ENCODE measurements around the gene STPG1. TPM values are rescaled to one million over a fixed set of nuclear protein-coding genes. Genes with fewer than 3 reads are reported as not detected.
"Not testable (repeated sequence)": the region's sequence is repeated elsewhere in the genome, so short reads cannot be mapped to it uniquely, and the experiment has no call there.

Gene STPG1
- total RNA-seq, 5 donors from 2014 or later (not counting 1 experiment from before 2014, with no cell fraction given), result 3.4 to 5.6 (median 5.4) TPM

DNA sequence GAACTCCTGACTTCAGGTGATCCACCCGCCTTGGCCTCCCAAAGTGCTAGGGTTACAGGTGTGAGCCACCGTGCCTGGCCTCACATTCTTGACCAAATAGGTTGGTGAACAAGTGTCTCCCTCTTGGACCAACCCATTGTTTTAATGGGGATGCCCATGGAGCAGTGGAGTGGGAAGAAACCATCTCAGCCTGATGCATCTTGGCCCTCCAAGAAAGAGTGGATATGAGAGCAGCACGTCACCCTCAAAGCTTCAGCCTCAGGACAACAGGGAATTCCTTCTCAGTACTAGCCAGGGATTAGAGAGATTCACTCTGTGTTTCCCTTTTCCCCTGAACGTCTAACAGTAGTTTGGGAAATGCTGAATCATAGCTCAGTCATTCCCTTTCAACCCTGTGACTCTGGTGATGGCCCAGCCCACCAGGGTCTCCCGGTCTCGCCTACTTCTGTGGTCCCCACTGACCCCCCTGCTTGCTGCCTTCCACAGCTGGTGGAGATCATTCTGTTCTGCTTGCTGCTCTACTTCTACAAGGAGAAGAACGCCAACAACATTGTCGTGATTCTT, 39.4 kb upstream of the STPG1 start:
- Mint-ChIP-seq H3K27me3 (no peaks in the 10 kb centered on the region), H3K27ac (no peak overlapping the region), H3K4me3 (no peak overlapping the region), H3K4me1 (peaks cover 0 to 10% (median 0%) of the 10 kb centered on the region in 3 donors), H3K9me3 (no peaks in the 10 kb centered on the region), H3K36me3 (peaks cover 72% of the 10 kb centered on the region)
- Histone ChIP-seq H3K27ac (ENCODE audit: low read length) (no peak overlapping the region), H3K36me3 (ENCODE audit: control insufficient read depth in 2 of 2, extremely low read depth in 1 of 2, insufficient read depth in 1 of 2, low read length in 1 of 2) (peaks cover 18 to 90% of the 10 kb centered on the region in 2 donors), H3K4me3 (ENCODE audit: control insufficient read depth in 1 of 2, extremely low read depth in 1 of 2, low read length in 1 of 2) (no peak overlapping the region), H3K4me1 (ENCODE audit: control insufficient read depth in 1 of 2, extremely low read depth in 1 of 2, insufficient read depth in 2 of 2, low read length in 2 of 2) (no peaks in the 10 kb centered on the region), H3K9me3 (no peaks in the 10 kb centered on the region), H3K27me3 (replicated peaks in 1 of 2; ENCODE audit: control insufficient read depth in 2 of 2, extremely low read depth in 1 of 2, insufficient read depth in 2 of 2, low read length in 1 of 2) (no peaks in the 10 kb centered on the region)
- no peak for DNase-seq
- ATAC-seq (replicated peaks in 1 of 4), result no peak
- 95% methylated on average over 6 of the region's 8 CpGs for WGBS (ENCODE audit: insufficient coverage)
- ChIA-PET POLR2A (interaction anchor here in 1 of 2 donors (0.7 kb wide), 1 partner anchor 279 kb away, joined by 6 read pairs; no protein-coding TSS in a partner anchor), CTCF (interaction anchor here in 1 of 2 donors (0.6 kb wide), 1 partner anchor 223 kb away, joined by 7 read pairs; no protein-coding TSS in a partner anchor)

DNA sequence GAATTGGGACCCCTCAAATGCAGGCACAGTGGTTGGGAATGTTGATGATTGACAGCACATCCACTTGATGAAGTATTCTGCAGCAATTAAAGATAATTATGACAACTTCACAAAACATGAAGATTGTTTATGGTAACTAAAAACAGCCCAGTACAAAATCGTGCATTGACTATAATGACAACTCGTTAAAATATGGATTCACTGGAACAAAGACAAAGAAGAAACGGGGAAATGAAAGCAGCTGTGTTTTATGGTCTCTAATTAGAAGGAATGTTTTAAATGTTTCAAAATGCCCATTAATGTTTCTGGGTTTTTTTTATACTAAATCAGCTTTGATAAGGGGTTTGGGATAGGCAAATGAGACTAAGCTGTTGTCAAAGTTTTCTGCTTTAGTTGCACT, 38.2 kb upstream of the STPG1 start:
- Mint-ChIP-seq H3K27ac (no peak overlapping the region), H3K27me3 (no peaks in the 10 kb centered on the region), H3K4me3 (no peak overlapping the region), H3K9me3 (no peaks in the 10 kb centered on the region), H3K36me3 (peaks cover 74% of the 10 kb centered on the region), H3K4me1 (peaks cover 0 to 10% (median under 1%) of the 10 kb centered on the region in 3 donors)
- ChIA-PET POLR2A (interaction anchor here (0.5 to 0.7 kb wide), 2 partner anchors 30 to 35 kb away, joined by 3 read pairs; no protein-coding TSS in a partner anchor), CTCF (no interaction called here)
- H3K27ac ChIP-seq (ENCODE audit: low read length), result no peak overlapping the region
- ATAC-seq (replicated peaks in 1 of 4), result no peak
- H3K27me3 ChIP-seq (replicated peaks in 1 of 2; ENCODE audit: control insufficient read depth in 2 of 2, extremely low read depth in 1 of 2, insufficient read depth in 2 of 2, low read length in 1 of 2), result no peaks in the 10 kb centered on the region
- DNase-seq, result no peak
- no peaks in the 10 kb centered on the region for H3K9me3 ChIP-seq
- H3K36me3 ChIP-seq (ENCODE audit: control insufficient read depth in 2 of 2, extremely low read depth in 1 of 2, insufficient read depth in 1 of 2, low read length in 1 of 2), result peaks cover 19 to 89% of the 10 kb centered on the region in 2 donors
- no peak overlapping the region for H3K4me3 ChIP-seq (ENCODE audit: control insufficient read depth in 1 of 2, extremely low read depth in 1 of 2, low read length in 1 of 2)
- 100% methylated on average over 2 of the region's 3 CpGs for WGBS (ENCODE audit: insufficient coverage)
- no peaks in the 10 kb centered on the region for H3K4me1 ChIP-seq (ENCODE audit: control insufficient read depth in 1 of 2, extremely low read depth in 1 of 2, insufficient read depth in 2 of 2, low read length in 2 of 2)

DNA sequence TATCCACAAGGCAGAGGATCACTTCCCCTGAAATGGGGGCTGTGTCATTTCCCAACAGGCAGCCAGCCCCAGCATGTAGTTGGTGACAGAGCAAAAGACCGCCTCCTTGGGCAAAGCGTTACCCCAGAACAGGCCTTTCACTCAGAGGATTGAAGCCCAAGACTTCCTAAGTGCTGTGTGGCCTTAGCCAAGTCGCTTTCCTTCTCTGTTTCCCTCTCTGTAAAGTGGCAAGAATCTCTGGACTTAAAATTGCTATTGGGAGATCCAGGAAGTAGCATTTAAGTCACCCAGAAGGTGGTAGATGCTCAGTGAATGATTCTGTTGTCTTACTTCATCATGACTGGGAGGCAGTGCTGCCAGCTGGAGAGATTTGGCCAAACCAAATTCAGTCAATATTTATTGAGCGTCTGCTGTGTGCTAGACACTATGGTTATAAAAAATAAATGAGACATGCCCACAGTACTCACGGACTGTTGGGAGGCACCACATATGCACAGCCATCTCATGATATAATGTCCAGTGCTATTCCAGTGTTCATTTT, 37.3 kb upstream of the STPG1 start:
- H3K4me3 Mint-ChIP-seq, result no peak overlapping the region
- peaks cover 17 to 90% of the 10 kb centered on the region in 2 donors for H3K36me3 ChIP-seq (ENCODE audit: control insufficient read depth in 2 of 2, extremely low read depth in 1 of 2, insufficient read depth in 1 of 2, low read length in 1 of 2)
- H3K27me3 Mint-ChIP-seq, result no peaks in the 10 kb centered on the region
- H3K4me1 Mint-ChIP-seq, result peaks cover 0 to 10% (median 3%) of the 10 kb centered on the region in 3 donors
- no peaks in the 10 kb centered on the region for H3K9me3 Mint-ChIP-seq
- H3K36me3 Mint-ChIP-seq, result peaks cover 78% of the 10 kb centered on the region
- no peak overlapping the region for H3K27ac Mint-ChIP-seq
- POLR2A ChIA-PET, result no interaction called here
- H3K4me1 ChIP-seq (ENCODE audit: control insufficient read depth in 1 of 2, extremely low read depth in 1 of 2, insufficient read depth in 2 of 2, low read length in 2 of 2), result no peaks in the 10 kb centered on the region
- no peak for DNase-seq
- CTCF ChIA-PET, result no interaction called here
- no peak overlapping the region for H3K27ac ChIP-seq (ENCODE audit: low read length)
- 96% methylated on average over 4 of the region's 5 CpGs for WGBS (ENCODE audit: insufficient coverage)
- no peak overlapping the region for H3K4me3 ChIP-seq (ENCODE audit: control insufficient read depth in 1 of 2, extremely low read depth in 1 of 2, low read length in 1 of 2)
- H3K27me3 ChIP-seq (replicated peaks in 1 of 2; ENCODE audit: control insufficient read depth in 2 of 2, extremely low read depth in 1 of 2, insufficient read depth in 2 of 2, low read length in 1 of 2), result no peaks in the 10 kb centered on the region
- no peak for ATAC-seq (replicated peaks in 1 of 4)
- H3K9me3 ChIP-seq, result no peaks in the 10 kb centered on the region

DNA sequence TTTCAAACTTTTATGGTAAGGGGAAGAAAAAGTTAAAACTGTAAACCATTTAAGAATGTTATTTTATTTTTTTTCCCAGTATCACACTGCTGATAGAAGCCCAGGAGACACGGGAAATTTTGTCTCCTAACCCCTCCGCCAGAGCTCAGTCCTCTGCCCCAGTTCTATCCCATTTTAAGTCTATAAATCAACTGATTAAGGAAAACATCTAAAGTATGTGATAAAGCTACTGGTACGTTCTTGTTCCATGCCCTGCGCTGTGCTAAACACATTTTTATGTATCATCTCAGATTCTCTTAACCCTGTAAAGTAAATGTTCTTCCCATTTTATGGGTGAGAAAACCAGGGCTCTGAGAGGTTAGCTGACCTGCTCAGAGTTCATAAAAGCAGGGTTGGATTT, 36.7 kb upstream of the STPG1 start:
- H3K27ac ChIP-seq (ENCODE audit: low read length), result no peak overlapping the region
- H3K36me3 Mint-ChIP-seq, result peaks cover 81% of the 10 kb centered on the region
- DNase-seq (no peak), ATAC-seq (replicated peaks in 1 of 4) (no peak)
- no CpG with 5 or more reads among the region's 4 CpGs for WGBS (ENCODE audit: insufficient coverage)
- no peak overlapping the region for H3K27ac Mint-ChIP-seq
- no peaks in the 10 kb centered on the region for H3K27me3 ChIP-seq (replicated peaks in 1 of 2; ENCODE audit: control insufficient read depth in 2 of 2, extremely low read depth in 1 of 2, insufficient read depth in 2 of 2, low read length in 1 of 2)
- H3K4me3 ChIP-seq (ENCODE audit: control insufficient read depth in 1 of 2, extremely low read depth in 1 of 2, low read length in 1 of 2), result no peak overlapping the region
- H3K4me3 Mint-ChIP-seq, result no peak overlapping the region
- H3K27me3 Mint-ChIP-seq, result no peaks in the 10 kb centered on the region
- H3K36me3 ChIP-seq (ENCODE audit: control insufficient read depth in 2 of 2, extremely low read depth in 1 of 2, insufficient read depth in 1 of 2, low read length in 1 of 2), result peaks cover 13 to 90% of the 10 kb centered on the region in 2 donors
- no peaks in the 10 kb centered on the region for H3K9me3 ChIP-seq
- no peaks in the 10 kb centered on the region for H3K4me1 ChIP-seq (ENCODE audit: control insufficient read depth in 1 of 2, extremely low read depth in 1 of 2, insufficient read depth in 2 of 2, low read length in 2 of 2)
- H3K4me1 Mint-ChIP-seq, result peaks cover 0 to 10% (median 3%) of the 10 kb centered on the region in 3 donors
- ChIA-PET POLR2A (no interaction called here), CTCF (no interaction called here)
- H3K9me3 Mint-ChIP-seq, result no peaks in the 10 kb centered on the region

DNA sequence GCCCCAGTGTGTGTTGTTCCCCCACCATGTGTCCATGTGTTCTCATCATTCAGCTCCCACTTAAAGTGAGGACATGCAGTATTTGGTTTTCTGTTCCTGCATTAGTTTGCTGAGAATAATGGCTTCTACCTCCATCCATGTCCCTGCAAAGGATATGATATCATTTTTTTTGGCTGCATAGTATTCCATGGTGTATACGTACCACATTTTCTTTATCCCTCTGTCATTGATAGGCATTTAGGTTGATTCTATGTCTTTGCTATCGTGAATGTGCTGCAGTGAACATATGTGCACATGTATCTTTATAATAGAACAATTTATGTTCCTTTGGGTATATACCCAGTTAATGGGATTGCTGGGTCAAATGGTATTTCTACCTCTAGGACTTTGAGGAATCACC, 32.9 kb upstream of the STPG1 start:
- H3K4me3 ChIP-seq (ENCODE audit: control insufficient read depth in 1 of 2, extremely low read depth in 1 of 2, low read length in 1 of 2); H3K27ac ChIP-seq (ENCODE audit: low read length); H3K4me1 ChIP-seq (ENCODE audit: control insufficient read depth in 1 of 2, extremely low read depth in 1 of 2, insufficient read depth in 2 of 2, low read length in 2 of 2); H3K9me3 Mint-ChIP-seq; H3K4me3 Mint-ChIP-seq; H3K27me3 Mint-ChIP-seq; H3K27ac Mint-ChIP-seq; H3K9me3 ChIP-seq; POLR2A ChIA-PET; DNase-seq; H3K4me1 Mint-ChIP-seq; ATAC-seq (replicated peaks in 1 of 4); CTCF ChIA-PET; H3K27me3 ChIP-seq (replicated peaks in 1 of 2; ENCODE audit: control insufficient read depth in 2 of 2, extremely low read depth in 1 of 2, insufficient read depth in 2 of 2, low read length in 1 of 2): not testable (repeated sequence)
- WGBS (ENCODE audit: insufficient coverage), result no CpG with 5 or more reads among the region's 2 CpGs
- H3K36me3 ChIP-seq (ENCODE audit: control insufficient read depth in 2 of 2, extremely low read depth in 1 of 2, insufficient read depth in 1 of 2, low read length in 1 of 2), result peaks cover 23 to 94% of the 10 kb centered on the region in 2 donors
- peaks cover 65% of the 10 kb centered on the region for H3K36me3 Mint-ChIP-seq

DNA sequence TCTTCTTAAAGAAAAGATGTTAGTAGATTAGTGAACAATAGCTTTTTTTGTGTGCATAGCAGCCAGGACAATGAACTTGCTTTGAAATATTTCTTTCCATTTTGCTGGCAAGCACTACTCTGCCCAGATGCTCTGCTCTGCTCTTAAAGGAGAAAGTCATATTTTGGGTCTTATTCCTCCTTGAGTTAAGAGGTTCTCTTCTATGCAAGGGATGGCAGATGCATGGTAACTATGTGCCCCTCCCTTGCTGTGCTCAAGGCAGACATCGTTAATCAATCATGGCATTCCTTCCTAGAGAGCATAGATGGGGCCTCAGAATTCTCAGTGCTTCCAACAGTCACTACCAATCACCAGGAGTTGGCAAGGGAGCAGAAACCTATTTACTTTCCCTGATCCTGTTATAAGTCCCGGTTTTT, 29.7 kb upstream of the STPG1 start:
- Mint-ChIP-seq H3K27ac (no peak overlapping the region), H3K27me3 (no peaks in the 10 kb centered on the region), H3K9me3 (no peaks in the 10 kb centered on the region), H3K4me3 (no peak overlapping the region), H3K4me1 (peaks cover 8 to 17% (median 11%) of the 10 kb centered on the region in 3 donors), H3K36me3 (peaks cover 55% of the 10 kb centered on the region)
- WGBS (ENCODE audit: insufficient coverage), result 100% methylated on average over 1 of the region's 2 CpGs
- Histone ChIP-seq H3K9me3 (no peaks in the 10 kb centered on the region), H3K27ac (ENCODE audit: low read length) (no peak overlapping the region), H3K27me3 (replicated peaks in 1 of 2; ENCODE audit: control insufficient read depth in 2 of 2, extremely low read depth in 1 of 2, insufficient read depth in 2 of 2, low read length in 1 of 2) (no peaks in the 10 kb centered on the region), H3K36me3 (ENCODE audit: control insufficient read depth in 2 of 2, extremely low read depth in 1 of 2, insufficient read depth in 1 of 2, low read length in 1 of 2) (peaks cover 19 to 84% of the 10 kb centered on the region in 2 donors), H3K4me3 (ENCODE audit: control insufficient read depth in 1 of 2, extremely low read depth in 1 of 2, low read length in 1 of 2) (no peak overlapping the region), H3K4me1 (ENCODE audit: control insufficient read depth in 1 of 2, extremely low read depth in 1 of 2, insufficient read depth in 2 of 2, low read length in 2 of 2) (peaks cover 0 to 4% of the 10 kb centered on the region in 2 experiments)
- ChIA-PET POLR2A (interaction anchor here (0.5 to 0.7 kb wide), 4 partner anchors 13 to 1042 kb away, joined by 3 to 32 read pairs (median 4); no protein-coding TSS in a partner anchor), CTCF (interaction anchor here in 1 of 2 donors (0.5 kb wide), 1 partner anchor 117 kb away, joined by 3 read pairs; no protein-coding TSS in a partner anchor)
- ATAC-seq (replicated peaks in 1 of 4) (no peak), DNase-seq (no peak)

Measured in T-cell (primary cell).